SK-N-SH (cell line): ENCODE results near the gene LINGO4. TPM values are rescaled to one million over a fixed set of nuclear protein-coding genes. Genes with fewer than 3 reads are reported as not detected.

Experiments used
- CTCF ChIA-PET: fragments of 300-600, 350-600 bp; formaldehyde crosslinking; extraction: SDS; loops from one replicate; lab custom pipeline; 2021; lab: Yijun Ruan, JAX
- POLR2A ChIA-PET: fragments of 350-600 bp; sonication (Branson Sonifier 250); formaldehyde crosslinking; extraction: SDS; loops from one replicate; lab custom pipeline; 2020; ENCODE audit warnings: antibody characterized with exemption, inconsistent platforms; lab: Yijun Ruan, JAX
- DNase-seq: peaks from one replicate; pipeline ENCODE4 v3.0.0; 2012
- H2AFZ ChIP-seq: fragments of 200-600 bp; sonication (generic); 2 replicates; pipeline ENCODE4 v1.8.1; 2016; ENCODE audit warnings: antibody characterized with exemption, mild to moderate bottlenecking, low read depth
- H3F3A ChIP-seq: fragments of 200-600 bp; sonication (generic); replicated peaks from 2 replicates; pipeline ENCODE3; 2016; ENCODE audit warnings: antibody characterized with exemption, mild to moderate bottlenecking; ENCODE audit not compliant: insufficient read depth
- H3K27ac ChIP-seq, 2 experiments: fragments of 200-500 bp in 1 of 2; fragments of 200-600 bp in 1 of 2; sonication (Bioruptor generic) in 1 of 2; sonication (generic), shearing (Covaris generic) in 1 of 2; 2 replicates each; pipeline versions ENCODE4 v1.5.1 to v1.6.1; 2014 to 2016; ENCODE audit warnings: low read depth in 2 of 2, inconsistent platforms in 1 of 2, low read length in 1 of 2, mild to moderate bottlenecking in 1 of 2, mixed read lengths in 1 of 2
- H3K27me3 ChIP-seq: fragments of 200-600 bp; sonication (generic), shearing (Covaris generic); 2 replicates; pipeline ENCODE4 v1.6.1; 2016; ENCODE audit warnings: mixed run types; ENCODE audit not compliant: insufficient read depth
- H3K36me3 ChIP-seq, 2 experiments: fragments of 200-500 bp in 1 of 2; fragments of 200-600 bp in 1 of 2; sonication (Bioruptor generic) in 1 of 2; sonication (generic) in 1 of 2; replicated peaks in 1 of 2; 2 replicates each; pipeline versions ENCODE3 to v1.5.1; 2014 to 2016; ENCODE audit warnings: low read length in 1 of 2, mild to moderate bottlenecking in 1 of 2; ENCODE audit not compliant: insufficient read depth in 2 of 2, control insufficient read depth in 1 of 2
- H3K4me1 ChIP-seq, 2 experiments: fragments of 200-500 bp in 1 of 2; fragments of 200-600 bp in 1 of 2; sonication (Bioruptor generic) in 1 of 2; sonication (generic), shearing (Covaris generic) in 1 of 2; 2 replicates each; pipeline versions ENCODE4 v1.5.1 to v1.6.1; 2014 to 2016; ENCODE audit warnings: low read depth in 1 of 2, low read length in 1 of 2, mixed run types in 1 of 2; ENCODE audit not compliant: insufficient read depth in 2 of 2, control insufficient read depth in 1 of 2
- H3K4me2 ChIP-seq: fragments of 200-600 bp; sonication (generic), shearing (Covaris generic); 2 replicates; pipeline ENCODE4 v1.6.1; 2017; ENCODE audit warnings: mixed run types
- H3K4me3 ChIP-seq, 2 experiments: fragments of 200-500 bp in 1 of 2; fragments of 200-600 bp in 1 of 2; sonication (Bioruptor generic) in 1 of 2; sonication (generic), shearing (Covaris generic) in 1 of 2; 2 replicates each; pipeline versions ENCODE4 v1.5.1 to v1.8.1; 2014 to 2016; ENCODE audit warnings: low read depth in 2 of 2, inconsistent platforms in 1 of 2, low read length in 1 of 2, mild to moderate bottlenecking in 1 of 2, mixed read lengths in 1 of 2, moderate library complexity in 1 of 2
- H3K79me2 ChIP-seq: fragments of 200-600 bp; sonication (generic); 2 replicates; pipeline ENCODE4 v1.8.1; 2017; ENCODE audit warnings: mild to moderate bottlenecking; ENCODE audit not compliant: insufficient read depth
- H3K9ac ChIP-seq: fragments of 200-600 bp; sonication (generic); 2 replicates; pipeline ENCODE4 v1.6.1; 2017; ENCODE audit warnings: mixed run types
- H3K9me2 ChIP-seq: fragments of 200-600 bp; sonication (generic); 2 replicates; pipeline ENCODE4 v1.6.1; 2017; ENCODE audit warnings: mixed run types
- H3K9me3 ChIP-seq: fragments of 200-600 bp; sonication (generic); 2 replicates; pipeline ENCODE4 v1.6.1; 2017; ENCODE audit warnings: mixed run types, mild to moderate bottlenecking, moderate library complexity
- H4K20me1 ChIP-seq: fragments of 200-600 bp; sonication (generic); 2 replicates; pipeline ENCODE4 v1.6.1; 2017; ENCODE audit warnings: mild to moderate bottlenecking, mixed run types; ENCODE audit not compliant: insufficient read depth
- ELF1 ChIP-seq: IDR thresholded peaks from 2 replicates; pipeline ENCODE4 v1.4.0; 2012
- EP300 ChIP-seq, 2 experiments: IDR thresholded peaks; 2 replicates each; pipeline versions ENCODE4 v1.4.0 to v1.6.1; 2012; ENCODE audit warnings: borderline replicate concordance in 1 of 2, low read depth in 1 of 2, low read length in 1 of 2
- IRF3 ChIP-seq: fragments of 150-350 bp; IDR thresholded peaks from 2 replicates; pipeline ENCODE4 v1.6.1; 2016; ENCODE audit warnings: mild to moderate bottlenecking, low read depth, low read length
- MAX ChIP-seq: IDR thresholded peaks from 2 replicates; pipeline ENCODE4 v1.4.0; 2012; ENCODE audit warnings: low read depth
- MXI1 ChIP-seq: IDR thresholded peaks from 2 replicates; pipeline ENCODE4 v1.6.1; 2012; ENCODE audit warnings: mild to moderate bottlenecking, low read depth, low read length, improper control_type of control experiment
- NFIC ChIP-seq: IDR thresholded peaks from 2 replicates; pipeline ENCODE4 v1.4.0; 2012; ENCODE audit warnings: borderline replicate concordance
- NRF1 ChIP-seq: IDR thresholded peaks from 2 replicates; pipeline ENCODE4 v1.6.1; 2012; ENCODE audit warnings: low read depth, mild to moderate bottlenecking, low read length
- PBX3 ChIP-seq: IDR thresholded peaks from 2 replicates; pipeline ENCODE4; 2012
- REST ChIP-seq: IDR thresholded peaks from 2 replicates; pipeline ENCODE4 v1.6.1; 2012; ENCODE audit warnings: mild to moderate bottlenecking, low read depth, low read length, moderate library complexity
- RXRA ChIP-seq: IDR thresholded peaks from 2 replicates; pipeline ENCODE4 v1.4.0; 2012; ENCODE audit warnings: low read depth, mild to moderate bottlenecking, borderline replicate concordance
- SMC3 ChIP-seq: IDR thresholded peaks from 2 replicates; pipeline ENCODE4 v1.6.1; 2012; ENCODE audit warnings: low read depth, low read length, improper control_type of control experiment
- USF1 ChIP-seq: IDR thresholded peaks from 2 replicates; pipeline ENCODE4 v1.4.0; 2012; ENCODE audit warnings: low read depth, borderline replicate concordance
- USF2 ChIP-seq: fragments of 150-350 bp; IDR thresholded peaks from 2 replicates; pipeline ENCODE4 v1.6.1; 2017; ENCODE audit warnings: antibody characterized with exemption, low read length, low read depth, borderline replicate concordance
- YY1 ChIP-seq: IDR thresholded peaks from 2 replicates; pipeline ENCODE4 v1.4.0; 2012; ENCODE audit warnings: low read depth, mild to moderate bottlenecking
- ZBTB33 ChIP-seq: IDR thresholded peaks from 2 replicates; pipeline ENCODE4 v1.4.0; 2012; ENCODE audit warnings: low read depth, borderline replicate concordance
- WGBS: methylation state at CpG from one replicate; pipeline ENCODE4 v1.1.6; 2017; ENCODE audit warnings: low lambda C conversion rate; 5-methylcytosine and 5-hydroxymethylcytosine counted together
- polyA plus RNA-seq, 3 experiments: library from polyadenylated mRNA; depleted of rRNA; stranded (reverse); fragments of >200 nt; gene quantifications; 2 replicates each; pipeline ENCODE4 v1.2.3, GENCODE V29; 2012

Gene LINGO4
- polyA plus RNA-seq, 1 of the 3 experiments (the other 2 are of a cell fraction): not detected

GRCh38 chr1:151817353-151817730 lies 12.1 kb upstream of the LINGO4 start:
- CTCF ChIA-PET: interaction anchor here (1.0 to 2.2 kb wide), 6 partner anchors 9 to 83 kb away, joined by 3 to 9 read pairs (median 4); partner anchors contain the start of gene TDRKH
- no peak overlapping the region for H3K4me3 ChIP-seq
- H2AFZ ChIP-seq: no peak overlapping the region
- no peaks in the 10 kb centered on the region for H4K20me1 ChIP-seq
- H3K27ac ChIP-seq: no peak overlapping the region
- POLR2A ChIA-PET: no interaction called here
- H3K9me2 ChIP-seq: no peaks in the 10 kb centered on the region
- no peaks in the 10 kb centered on the region for H3F3A ChIP-seq
- no peaks in the 10 kb centered on the region for H3K36me3 ChIP-seq
- no peaks in the 10 kb centered on the region for H3K9me3 ChIP-seq
- no peak for TF ChIP-seq PBX3
- TF ChIP-seq NFIC: no peak
- no peak for TF ChIP-seq IRF3
- no peak for DNase-seq
- H3K9ac ChIP-seq: no peak overlapping the region
- H3K27me3 ChIP-seq: peaks cover 13% of the 10 kb centered on the region; the same call in 1 of the 2 replicates
- peaks cover 0 to 36% of the 10 kb centered on the region in 2 experiments; a peak in 2 of 4 replicates for H3K4me1 ChIP-seq
- no peak overlapping the region for H3K4me2 ChIP-seq
- 56% methylated on average over 7 of the region's 7 CpGs for WGBS
- no peaks in the 10 kb centered on the region for H3K79me2 ChIP-seq

- H3K9ac ChIP-seq: no peak overlapping the region
- H3K79me2 ChIP-seq: no peaks in the 10 kb centered on the region
- ChIA-PET CTCF (interaction anchor here (1.0 to 2.2 kb wide), 7 partner anchors 8 to 82 kb away, joined by 3 to 9 read pairs (median 4); partner anchors contain the start of gene TDRKH), POLR2A (no interaction called here)
- H3K36me3 ChIP-seq: no peaks in the 10 kb centered on the region
- H2AFZ ChIP-seq: no peak overlapping the region
- H3K9me2 ChIP-seq: no peaks in the 10 kb centered on the region
- H3K27me3 ChIP-seq: peaks cover 13% of the 10 kb centered on the region; the same call in 1 of the 2 replicates
- WGBS: 73% methylated on average over 13 of the region's 26 CpGs
- H3K4me3 ChIP-seq: no peak overlapping the region
- H3F3A ChIP-seq: no peaks in the 10 kb centered on the region
- H3K4me2 ChIP-seq: no peak overlapping the region
- H3K27ac ChIP-seq: no peak overlapping the region
- DNase-seq: no peak
- H3K9me3 ChIP-seq: no peaks in the 10 kb centered on the region
- H4K20me1 ChIP-seq: no peaks in the 10 kb centered on the region
- peaks cover 0 to 30% of the 10 kb centered on the region in 2 experiments; a peak in 2 of 4 replicates for H3K4me1 ChIP-seq
- TF ChIP-seq RXRA (no peak), ZBTB33 (no peak), USF2 (no peak), SMC3 (no peak), EP300 (IDR thresholded peaks at IDR 0.05; ENCODE audit: borderline replicate concordance in 1 of 2, low read depth in 1 of 2, low read length in 1 of 2) (no peak), YY1 (no peak), REST (no peak), USF1 (no peak), MXI1 (no peak), NFIC (no peak), ELF1 (no peak), NRF1 (no peak), MAX (no peak)
Observed at GRCh38 chr1:151816548-151817352, 11.5 kb upstream of the LINGO4 start.
